Measurements from ENCODE around the gene SPAG16.

SPAG16 gene

DNA sequence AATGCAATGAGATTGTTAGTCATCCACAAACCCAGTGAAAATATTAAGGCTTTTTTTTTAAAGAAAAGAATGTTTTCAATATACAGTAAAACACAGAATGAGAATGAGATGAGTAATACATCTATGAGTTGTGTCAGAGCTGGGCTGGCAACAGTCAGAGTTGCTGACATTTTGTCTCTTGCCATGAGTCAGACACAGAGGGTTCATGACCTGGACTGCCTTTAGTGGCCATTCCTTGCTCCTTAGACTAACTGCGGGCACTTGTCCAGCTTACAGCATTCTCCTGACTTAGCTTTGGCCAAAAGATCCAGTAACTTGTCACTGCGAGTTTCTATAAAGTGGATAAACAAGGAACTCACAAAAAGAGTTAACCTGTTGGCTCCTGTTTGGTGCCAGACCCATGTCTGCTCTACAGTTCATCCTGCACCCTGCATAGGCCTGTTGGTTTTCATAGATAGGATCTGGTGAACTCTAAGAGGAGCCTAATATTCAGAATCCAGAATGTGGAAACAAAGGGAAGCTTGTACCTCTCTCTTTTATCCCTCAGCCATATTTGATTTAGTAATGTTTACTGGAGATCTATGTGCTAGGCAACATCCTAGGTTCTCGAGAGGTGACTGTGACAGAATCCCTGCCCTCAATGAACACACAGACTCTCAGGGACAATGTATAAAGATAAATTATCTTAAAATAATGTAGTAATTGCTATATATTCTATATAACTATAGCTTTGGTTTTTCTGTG is 735.1 kb downstream of the SPAG16 start:
- TF ChIP-seq EZH2phosphoT487 (IDR thresholded peaks at IDR 0.05; ENCODE audit: low read depth): no peak
- TF ChIP-seq, protein P1, sequence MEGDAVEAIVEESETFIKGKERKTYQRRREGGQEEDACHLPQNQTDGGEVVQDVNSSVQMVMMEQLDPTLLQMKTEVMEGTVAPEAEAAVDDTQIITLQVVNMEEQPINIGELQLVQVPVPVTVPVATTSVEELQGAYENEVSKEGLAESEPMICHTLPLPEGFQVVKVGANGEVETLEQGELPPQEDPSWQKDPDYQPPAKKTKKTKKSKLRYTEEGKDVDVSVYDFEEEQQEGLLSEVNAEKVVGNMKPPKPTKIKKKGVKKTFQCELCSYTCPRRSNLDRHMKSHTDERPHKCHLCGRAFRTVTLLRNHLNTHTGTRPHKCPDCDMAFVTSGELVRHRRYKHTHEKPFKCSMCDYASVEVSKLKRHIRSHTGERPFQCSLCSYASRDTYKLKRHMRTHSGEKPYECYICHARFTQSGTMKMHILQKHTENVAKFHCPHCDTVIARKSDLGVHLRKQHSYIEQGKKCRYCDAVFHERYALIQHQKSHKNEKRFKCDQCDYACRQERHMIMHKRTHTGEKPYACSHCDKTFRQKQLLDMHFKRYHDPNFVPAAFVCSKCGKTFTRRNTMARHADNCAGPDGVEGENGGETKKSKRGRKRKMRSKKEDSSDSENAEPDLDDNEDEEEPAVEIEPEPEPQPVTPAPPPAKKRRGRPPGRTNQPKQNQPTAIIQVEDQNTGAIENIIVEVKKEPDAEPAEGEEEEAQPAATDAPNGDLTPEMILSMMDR (IDR thresholded peaks at IDR 0.05; ENCODE audit: low read depth, low read length): no peak
- Histone ChIP-seq H3K27ac (ENCODE audit: low read length) (no peak overlapping the region), H3K4me1 (ENCODE audit: low read length) (no peaks in the 10 kb centered on the region), H2AFZ (ENCODE audit: low read depth, low read length) (no peak overlapping the region), H3K79me2 (ENCODE audit: low read length) (no peaks in the 10 kb centered on the region), H3K9me3 (ENCODE audit: insufficient read depth, low read length) (no peaks in the 10 kb centered on the region), H3K9ac (ENCODE audit: low read length) (no peak overlapping the region), H3K36me3 (replicated peaks; ENCODE audit: low read depth, low read length) (no peaks in the 10 kb centered on the region), H3K4me2 (ENCODE audit: low read length) (no peak overlapping the region), H3K27me3 (ENCODE audit: low read depth, low read length) (no peaks in the 10 kb centered on the region), H3K4me3 (ENCODE audit: low read length) (no peak overlapping the region), H4K20me1 (ENCODE audit: insufficient read depth, low read length) (no peaks in the 10 kb centered on the region)

DNA sequence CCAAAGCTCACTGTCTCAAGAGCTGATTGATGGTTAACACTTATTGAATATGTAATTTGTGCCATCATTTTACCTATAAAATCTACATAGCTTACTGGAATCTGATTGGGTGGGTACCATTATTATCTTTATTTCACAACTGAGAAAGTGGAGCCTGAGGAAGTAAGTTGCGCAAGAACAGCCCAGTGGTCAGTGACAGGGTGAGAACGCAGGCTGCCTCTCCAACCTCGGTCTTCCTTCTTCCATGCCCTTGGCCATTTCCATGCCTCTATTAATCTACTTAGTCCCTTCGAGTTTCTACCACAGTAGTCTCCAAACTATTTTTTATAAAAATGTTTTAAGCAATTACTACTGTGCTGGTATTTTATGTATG is 735.7 kb downstream of the SPAG16 start:
- Histone ChIP-seq H4K20me1 (ENCODE audit: insufficient read depth, low read length) (no peaks in the 10 kb centered on the region), H3K27ac (ENCODE audit: low read length) (no peak overlapping the region), H3K36me3 (replicated peaks; ENCODE audit: low read depth, low read length) (no peaks in the 10 kb centered on the region), H3K9me3 (ENCODE audit: insufficient read depth, low read length) (no peaks in the 10 kb centered on the region), H3K9ac (ENCODE audit: low read length) (no peak overlapping the region), H3K4me1 (ENCODE audit: low read length) (no peaks in the 10 kb centered on the region), H3K27me3 (ENCODE audit: low read depth, low read length) (no peaks in the 10 kb centered on the region), H3K79me2 (ENCODE audit: low read length) (no peaks in the 10 kb centered on the region), H3K4me3 (ENCODE audit: low read length) (no peak overlapping the region), H3K4me2 (ENCODE audit: low read length) (no peak overlapping the region), H2AFZ (ENCODE audit: low read depth, low read length) (no peak overlapping the region)
- TF ChIP-seq, protein P1 (IDR thresholded peaks at IDR 0.05; ENCODE audit: low read depth, low read length): no peak
- TF ChIP-seq EZH2phosphoT487 (IDR thresholded peaks at IDR 0.05; ENCODE audit: low read depth): no peak

DNA sequence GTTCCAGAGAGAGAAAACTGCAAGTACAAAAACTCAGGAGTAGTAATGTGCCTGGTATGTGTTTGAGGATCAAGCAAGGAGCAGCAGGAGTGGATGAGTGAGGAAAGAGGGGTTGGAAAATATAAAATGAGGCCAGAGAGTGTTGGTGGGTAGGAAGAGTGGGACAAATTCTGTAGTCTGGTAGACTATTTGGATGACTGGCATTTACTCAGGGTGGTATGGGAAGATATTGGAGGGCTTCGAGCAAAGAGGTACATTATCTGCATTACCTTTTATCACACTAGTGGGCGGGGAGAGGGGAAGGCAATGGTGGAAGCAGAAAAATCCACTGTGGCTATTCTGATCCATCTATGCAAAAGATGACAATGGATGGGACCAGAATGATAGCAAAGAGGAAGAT is 744.9 kb downstream of the SPAG16 start:
- TF ChIP-seq, protein P1 (IDR thresholded peaks at IDR 0.05; ENCODE audit: low read depth, low read length): no peak
- TF ChIP-seq EZH2phosphoT487 (IDR thresholded peaks at IDR 0.05; ENCODE audit: low read depth): no peak
- no peaks in the 10 kb centered on the region for H3K27me3 ChIP-seq (ENCODE audit: low read depth, low read length)
- H3K4me2 ChIP-seq (ENCODE audit: low read length): no peak overlapping the region
- no peaks in the 10 kb centered on the region for H3K79me2 ChIP-seq (ENCODE audit: low read length)
- no peak overlapping the region for H3K27ac ChIP-seq (ENCODE audit: low read length)
- no peak overlapping the region for H3K9ac ChIP-seq (ENCODE audit: low read length)
- H3K4me1 ChIP-seq (ENCODE audit: low read length): no peaks in the 10 kb centered on the region
- H3K4me3 ChIP-seq (ENCODE audit: low read length): no peak overlapping the region
- no peak overlapping the region for H2AFZ ChIP-seq (ENCODE audit: low read depth, low read length)
- no peaks in the 10 kb centered on the region for H4K20me1 ChIP-seq (ENCODE audit: insufficient read depth, low read length)
- H3K36me3 ChIP-seq (replicated peaks; ENCODE audit: low read depth, low read length): no peaks in the 10 kb centered on the region
- H3K9me3 ChIP-seq (ENCODE audit: insufficient read depth, low read length): no peaks in the 10 kb centered on the region

DNA sequence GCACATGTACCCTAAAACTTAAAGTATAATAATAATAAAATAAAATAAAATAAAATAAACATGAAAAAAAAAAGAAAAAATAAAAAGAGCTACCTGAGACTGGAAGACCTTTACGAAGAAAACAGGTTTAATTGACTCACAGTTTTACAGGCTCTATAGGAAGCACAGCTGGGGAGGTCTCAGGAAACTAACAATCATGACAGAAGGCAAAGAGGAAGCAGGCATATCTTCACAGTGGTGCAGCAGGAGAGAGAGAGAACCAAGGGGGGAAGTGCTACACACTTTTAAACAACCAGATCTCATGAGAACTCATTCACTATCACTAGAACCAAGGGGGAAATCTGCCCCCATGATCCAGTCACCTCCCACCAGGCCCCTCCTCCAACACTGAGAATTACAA is 747.3 kb downstream of the SPAG16 start:
- no peak overlapping the region for H3K4me2 ChIP-seq (ENCODE audit: low read length)

More for the DNA sequence above, 747.3 kb downstream of the SPAG16 start:
- Histone ChIP-seq H4K20me1 (ENCODE audit: insufficient read depth, low read length) (no peaks in the 10 kb centered on the region), H3K79me2 (ENCODE audit: low read length) (no peaks in the 10 kb centered on the region), H2AFZ (ENCODE audit: low read depth, low read length) (no peak overlapping the region), H3K9ac (ENCODE audit: low read length) (no peak overlapping the region), H3K36me3 (replicated peaks; ENCODE audit: low read depth, low read length) (no peaks in the 10 kb centered on the region), H3K9me3 (ENCODE audit: insufficient read depth, low read length) (no peaks in the 10 kb centered on the region), H3K4me1 (ENCODE audit: low read length) (no peaks in the 10 kb centered on the region), H3K27ac (ENCODE audit: low read length) (no peak overlapping the region), H3K27me3 (ENCODE audit: low read depth, low read length) (no peaks in the 10 kb centered on the region), H3K4me3 (ENCODE audit: low read length) (no peak overlapping the region)
- TF ChIP-seq, protein P1 (IDR thresholded peaks at IDR 0.05; ENCODE audit: low read depth, low read length): no peak
- TF ChIP-seq EZH2phosphoT487 (IDR thresholded peaks at IDR 0.05; ENCODE audit: low read depth): no peak
